CD4-positive, CD25-positive, alpha-beta regulatory T cell (primary cell): ENCODE results near the gene INSRR. TPM values are rescaled to one million over a fixed set of nuclear protein-coding genes. Genes with fewer than 3 reads are reported as not detected.

Source experiments
- ATAC-seq, 2 donors: fragments of 150-1000 bp; cut with Tn5 transposase; one replicate each; pipeline ENCODE4 v1.10.0; 2021; ENCODE audit warnings: low read depth in 2 of 2, moderate number of reproducible peaks in 2 of 2, moderate library complexity in 1 of 2
- DNase-seq, 3 donors: peaks; one replicate each; pipeline versions ENCODE4 v3.0.0 to v3.0.0-alpha.2; 2012 to 2022; ENCODE audit warnings: mixed read lengths in 1 of 3
- H3K27ac ChIP-seq: one replicate; pipeline ENCODE4 v1.7.0; 2013; ENCODE audit warnings: mild to moderate bottlenecking, low read length; ENCODE audit not compliant: insufficient read depth, poor library complexity, severe bottlenecking
- H3K27me3 ChIP-seq: one replicate; pipeline ENCODE4 v1.7.0; 2013; ENCODE audit warnings: low read length; ENCODE audit not compliant: control insufficient read depth, insufficient read depth
- H3K36me3 ChIP-seq: one replicate; pipeline ENCODE4 v1.7.0; 2013; ENCODE audit warnings: mild to moderate bottlenecking, low read length, moderate library complexity; ENCODE audit not compliant: control insufficient read depth, insufficient read depth
- H3K4me1 ChIP-seq: 2 replicates; pipeline ENCODE4 v1.7.0; 2013; ENCODE audit warnings: mild to moderate bottlenecking, low read length; ENCODE audit not compliant: insufficient read depth, control insufficient read depth, poor library complexity, severe bottlenecking
- H3K4me3 ChIP-seq: one replicate; pipeline ENCODE4 v1.7.0; 2013; ENCODE audit warnings: low read depth, mild to moderate bottlenecking, low read length, moderate library complexity
- H3K9me3 ChIP-seq, 2 experiments: 1 replicate in 1 of 2; 2 replicates in 1 of 2; pipeline ENCODE4 v1.7.0; 2013; ENCODE audit warnings: low read length in 2 of 2, mild to moderate bottlenecking in 1 of 2, moderate library complexity in 1 of 2; ENCODE audit not compliant: control insufficient read depth in 2 of 2
- H3K27ac Mint-ChIP-seq, 3 donors: one replicate each; pipeline ENCODE4 v1.8.0; 2020 to 2022; ENCODE audit warnings: mild to moderate bottlenecking in 3 of 3, mixed read lengths in 3 of 3, moderate library complexity in 2 of 3
- H3K27me3 Mint-ChIP-seq: one replicate; pipeline ENCODE4 v1.8.0; 2022; ENCODE audit warnings: mild to moderate bottlenecking, mixed read lengths
- H3K36me3 Mint-ChIP-seq: one replicate; pipeline ENCODE4 v1.8.0; 2020; ENCODE audit warnings: mixed read lengths
- H3K4me1 Mint-ChIP-seq, 4 donors: one replicate each; pipeline ENCODE4 v1.8.0; 2020 to 2022; ENCODE audit warnings: mixed read lengths in 4 of 4, mild to moderate bottlenecking in 1 of 4
- H3K4me3 Mint-ChIP-seq, 4 donors: one replicate each; pipeline ENCODE4 v1.8.0; 2020 to 2022; ENCODE audit warnings: mild to moderate bottlenecking in 4 of 4, mixed read lengths in 4 of 4, moderate library complexity in 3 of 4
- H3K9me3 Mint-ChIP-seq, 7 donors: one replicate each; pipeline ENCODE4 v1.8.0; 2020 to 2022; ENCODE audit warnings: mixed read lengths in 7 of 7, mild to moderate bottlenecking in 3 of 7, moderate library complexity in 2 of 7
- polyA plus RNA-seq, 4 donors: library from polyadenylated mRNA; unstranded; fragments of 300-500 nt; fragmentation: Illumina TruSeq; gene quantifications; one replicate each; pipeline ENCODE4 v1.2.3, GENCODE V29; 2021
- total RNA-seq: library from RNA; stranded (reverse); gene quantifications from one replicate; pipeline ENCODE4 v1.2.3, GENCODE V29; 2022

Gene INSRR
- total and polyA plus RNA-seq, 5 donors from 2014 or later: 0.07 TPM; not detected in 4

DNA sequence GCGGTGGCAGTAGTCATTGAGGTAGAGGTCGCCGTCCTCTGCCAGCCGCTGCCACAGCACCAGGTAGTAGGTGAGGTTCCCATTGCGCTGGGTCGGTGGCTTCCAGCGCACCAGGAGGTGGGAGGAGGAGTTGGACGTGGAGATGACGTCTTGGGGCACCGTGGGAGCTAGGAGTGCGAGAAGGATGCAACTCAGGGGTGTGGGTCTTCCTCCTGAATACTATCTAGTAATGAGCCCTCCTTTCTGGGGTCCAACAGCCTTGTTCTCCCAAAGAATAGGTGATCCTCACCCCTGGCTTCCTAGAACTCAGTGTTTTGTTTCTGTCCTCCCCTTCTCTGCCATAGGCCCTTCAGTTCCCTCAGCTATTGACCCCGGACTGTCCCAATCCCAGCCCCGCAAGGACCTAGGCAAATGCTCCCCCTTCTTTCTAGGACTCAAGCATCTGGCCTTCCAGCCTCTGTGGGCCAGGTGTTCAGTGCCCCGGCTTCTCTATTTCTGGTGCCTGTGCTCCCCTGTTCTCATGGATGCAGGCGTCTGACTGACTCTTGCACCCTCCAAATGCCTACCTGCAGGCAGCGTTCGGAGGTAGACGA is 12.9 kb downstream of the INSRR start:
- Mint-ChIP-seq H3K27ac (no peak overlapping the region), H3K4me3 (peak overlapping the region in 1 of 4 donors; percentile 21), H3K9me3 (no peaks in the 10 kb centered on the region), H3K27me3 (peaks cover 38% of the 10 kb centered on the region), H3K36me3 (no peaks in the 10 kb centered on the region), H3K4me1 (peaks cover 4 to 40% (median 8%) of the 10 kb centered on the region in 4 donors)
- Histone ChIP-seq H3K4me1 (peaks cover 19% of the 10 kb centered on the region), H3K4me3 (no peak overlapping the region), H3K36me3 (no peaks in the 10 kb centered on the region), H3K27ac (no peak overlapping the region), H3K27me3 (peaks cover 21% of the 10 kb centered on the region), H3K9me3 (no peaks in the 10 kb centered on the region)
- ATAC-seq: no peak
- DNase-seq: no peak

DNA sequence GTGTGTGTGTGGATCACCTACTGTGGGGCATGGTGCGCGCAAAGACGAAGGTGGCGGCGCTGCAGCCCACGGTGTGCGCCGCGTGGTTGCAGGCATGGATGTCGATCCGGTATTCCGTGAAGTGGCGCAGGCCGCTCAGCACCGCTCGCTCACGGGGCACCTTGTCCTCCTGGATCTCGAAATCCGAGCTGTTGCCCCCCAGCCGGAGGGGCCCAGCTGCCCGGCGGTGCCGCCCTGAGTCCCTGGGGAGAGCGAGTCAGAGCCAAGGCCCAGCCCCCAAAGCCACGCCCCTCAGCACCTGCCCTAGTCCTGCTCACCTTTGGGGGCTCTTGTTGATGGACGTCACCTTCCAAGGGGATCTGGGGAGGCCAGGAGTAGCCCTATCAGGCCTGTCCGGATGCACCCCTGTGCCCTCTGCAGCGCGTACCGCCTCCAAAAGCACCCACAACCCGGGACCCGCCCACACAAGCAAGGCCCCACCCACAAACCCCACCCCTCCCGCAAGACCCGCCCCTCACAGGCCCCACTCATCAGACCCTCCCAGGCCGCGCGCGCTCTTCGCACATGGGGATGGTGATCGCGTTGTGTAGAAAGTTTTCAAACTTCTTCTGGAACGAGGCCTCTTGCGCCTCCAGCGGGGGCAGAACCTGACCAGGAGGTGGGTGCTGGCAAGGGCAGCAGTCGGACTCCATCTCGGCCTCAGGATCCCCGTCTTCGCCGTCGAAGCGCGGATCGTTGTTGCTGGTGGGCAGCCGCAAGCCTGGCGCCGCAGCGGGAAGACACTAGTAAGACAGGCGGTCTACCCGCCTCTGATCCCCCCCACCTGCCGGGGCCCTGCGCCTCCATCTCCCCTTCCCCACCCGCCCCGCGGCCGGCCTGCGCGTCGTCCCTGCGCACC is 13.6 kb downstream of the INSRR start:
- DNase-seq (peak in 2 of 3 donors; percentile 27 to 42), ATAC-seq (no peak)
- peaks cover 4 to 40% (median 8%) of the 10 kb centered on the region in 4 donors for H3K4me1 Mint-ChIP-seq
- peak overlapping the region in 1 of 3 donors; percentile 67 for H3K27ac Mint-ChIP-seq
- H3K36me3 ChIP-seq: no peaks in the 10 kb centered on the region
- H3K4me3 ChIP-seq: no peak overlapping the region
- peaks cover 21% of the 10 kb centered on the region for H3K27me3 ChIP-seq
- peaks cover 19% of the 10 kb centered on the region for H3K4me1 ChIP-seq
- peak overlapping the region in 2 of 4 donors; percentile 46 to 72 for H3K4me3 Mint-ChIP-seq
- H3K9me3 ChIP-seq: no peaks in the 10 kb centered on the region
- H3K27ac ChIP-seq: no peak overlapping the region
- peaks cover 38% of the 10 kb centered on the region for H3K27me3 Mint-ChIP-seq
- no peaks in the 10 kb centered on the region for H3K36me3 Mint-ChIP-seq
- H3K9me3 Mint-ChIP-seq: no peaks in the 10 kb centered on the region

DNA sequence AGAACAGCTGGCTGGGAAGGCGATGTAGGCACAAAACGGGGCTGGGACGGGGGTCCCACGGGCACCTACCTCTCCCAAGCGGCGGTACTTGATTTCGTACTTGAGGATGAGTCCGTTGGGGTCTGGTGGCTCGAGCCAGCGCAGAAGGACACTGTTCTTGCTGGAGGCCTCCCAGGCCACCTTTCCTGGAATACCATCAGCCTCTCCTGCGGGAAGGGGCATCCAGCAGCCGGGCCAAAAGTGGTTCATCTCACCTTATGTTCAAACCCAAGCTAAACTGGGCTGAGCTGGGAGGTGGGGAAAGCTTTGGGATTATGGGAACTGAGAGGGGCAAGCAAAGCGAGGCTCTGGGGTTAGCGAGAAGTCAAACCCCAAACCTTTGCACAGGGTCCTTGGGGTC is 14.3 kb downstream of the INSRR start:
- no peaks in the 10 kb centered on the region for H3K36me3 Mint-ChIP-seq
- no peaks in the 10 kb centered on the region for H3K36me3 ChIP-seq
- H3K9me3 Mint-ChIP-seq: no peaks in the 10 kb centered on the region
- no peak overlapping the region for H3K27ac ChIP-seq
- no peak overlapping the region for H3K27ac Mint-ChIP-seq
- peaks cover 19% of the 10 kb centered on the region for H3K4me1 ChIP-seq
- H3K27me3 Mint-ChIP-seq: peaks cover 38% of the 10 kb centered on the region
- peak overlapping the region in 1 of 4 donors; percentile 69 for H3K4me3 Mint-ChIP-seq
- no peaks in the 10 kb centered on the region for H3K9me3 ChIP-seq
- peaks cover 4 to 40% (median 8%) of the 10 kb centered on the region in 4 donors for H3K4me1 Mint-ChIP-seq
- H3K27me3 ChIP-seq: peaks cover 21% of the 10 kb centered on the region
- DNase-seq: no peak
- no peak overlapping the region for H3K4me3 ChIP-seq
- ATAC-seq: no peak

DNA sequence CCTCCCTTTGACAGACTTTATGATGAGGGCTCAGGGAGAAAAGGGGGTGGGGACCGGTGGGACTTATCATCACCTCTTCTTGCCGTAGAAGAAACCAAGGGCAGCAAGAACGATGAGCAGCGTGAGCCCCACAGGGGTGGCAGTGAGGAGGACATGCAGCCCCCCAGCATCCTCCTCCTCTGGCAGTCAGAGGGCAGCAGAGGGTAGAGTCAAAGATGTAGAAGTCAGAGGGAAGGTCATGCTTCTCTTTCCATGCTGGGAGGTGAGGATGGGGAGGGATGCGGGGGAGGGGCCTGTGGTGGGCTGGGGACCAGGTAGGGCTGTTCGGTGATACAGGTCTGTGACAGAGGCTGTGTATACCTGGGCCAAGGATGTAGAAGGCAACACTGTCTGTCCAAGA is 14.8 kb downstream of the INSRR start:
- H3K36me3 Mint-ChIP-seq: no peaks in the 10 kb centered on the region
- no peaks in the 10 kb centered on the region for H3K9me3 Mint-ChIP-seq
- H3K27me3 ChIP-seq: peaks cover 21% of the 10 kb centered on the region
- H3K9me3 ChIP-seq: no peaks in the 10 kb centered on the region
- peaks cover 2 to 38% (median 8%) of the 10 kb centered on the region in 4 donors for H3K4me1 Mint-ChIP-seq
- ATAC-seq (no peak), DNase-seq (no peak)
- no peaks in the 10 kb centered on the region for H3K36me3 ChIP-seq
- H3K27me3 Mint-ChIP-seq: peaks cover 38% of the 10 kb centered on the region
- no peak overlapping the region for H3K27ac ChIP-seq
- H3K4me1 ChIP-seq: peaks cover 18% of the 10 kb centered on the region
- H3K27ac Mint-ChIP-seq: no peak overlapping the region
- H3K4me3 ChIP-seq: no peak overlapping the region
- H3K4me3 Mint-ChIP-seq: peak overlapping the region in 2 of 4 donors; percentile 27 to 35

DNA sequence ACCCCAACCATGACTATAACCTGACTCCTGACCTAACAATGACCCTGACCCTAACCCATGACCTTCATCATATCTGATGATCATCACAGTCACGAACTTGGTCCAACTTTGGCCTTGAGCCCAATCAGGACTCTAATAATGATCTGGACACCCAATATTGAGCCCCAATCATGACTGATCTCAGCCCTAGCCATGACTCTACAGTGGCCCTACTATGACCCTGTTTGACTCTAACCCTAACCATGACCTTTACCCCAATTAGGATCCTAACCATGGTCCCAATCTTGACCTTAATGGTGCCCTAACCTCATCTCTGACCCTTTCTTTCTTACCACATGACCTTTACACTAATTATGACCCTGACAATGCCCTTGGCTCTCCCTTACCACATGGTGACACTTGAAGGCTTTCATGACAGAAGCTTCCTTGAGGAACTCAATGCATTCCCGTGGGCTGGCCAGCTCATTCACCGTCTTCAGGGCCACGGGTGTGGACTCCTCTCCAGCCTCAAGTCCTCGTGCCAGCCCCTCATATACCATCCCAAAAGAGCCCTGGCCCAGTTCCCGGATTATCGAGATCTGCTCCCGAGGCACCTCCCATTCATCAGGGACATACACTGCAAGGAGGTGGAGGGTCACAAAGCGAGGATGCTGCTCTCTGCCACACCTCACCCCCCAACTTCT is 16.2 kb downstream of the INSRR start:
- peak overlapping the region in 1 of 4 donors; percentile 13 for H3K4me3 Mint-ChIP-seq
- H3K36me3 ChIP-seq: no peaks in the 10 kb centered on the region
- no peaks in the 10 kb centered on the region for H3K9me3 Mint-ChIP-seq
- peaks cover 38% of the 10 kb centered on the region for H3K27me3 Mint-ChIP-seq
- H3K4me1 ChIP-seq: peaks cover 7% of the 10 kb centered on the region
- H3K4me3 ChIP-seq: no peak overlapping the region
- no peak overlapping the region for H3K27ac ChIP-seq
- no peaks in the 10 kb centered on the region for H3K9me3 ChIP-seq
- ATAC-seq (no peak), DNase-seq (no peak)
- no peaks in the 10 kb centered on the region for H3K36me3 Mint-ChIP-seq
- H3K27ac Mint-ChIP-seq: peak overlapping the region in 1 of 3 donors; percentile 5
- H3K4me1 Mint-ChIP-seq: peaks cover 0 to 29% (median 6%) of the 10 kb centered on the region in 4 donors
- H3K27me3 ChIP-seq: peaks cover 17% of the 10 kb centered on the region

DNA sequence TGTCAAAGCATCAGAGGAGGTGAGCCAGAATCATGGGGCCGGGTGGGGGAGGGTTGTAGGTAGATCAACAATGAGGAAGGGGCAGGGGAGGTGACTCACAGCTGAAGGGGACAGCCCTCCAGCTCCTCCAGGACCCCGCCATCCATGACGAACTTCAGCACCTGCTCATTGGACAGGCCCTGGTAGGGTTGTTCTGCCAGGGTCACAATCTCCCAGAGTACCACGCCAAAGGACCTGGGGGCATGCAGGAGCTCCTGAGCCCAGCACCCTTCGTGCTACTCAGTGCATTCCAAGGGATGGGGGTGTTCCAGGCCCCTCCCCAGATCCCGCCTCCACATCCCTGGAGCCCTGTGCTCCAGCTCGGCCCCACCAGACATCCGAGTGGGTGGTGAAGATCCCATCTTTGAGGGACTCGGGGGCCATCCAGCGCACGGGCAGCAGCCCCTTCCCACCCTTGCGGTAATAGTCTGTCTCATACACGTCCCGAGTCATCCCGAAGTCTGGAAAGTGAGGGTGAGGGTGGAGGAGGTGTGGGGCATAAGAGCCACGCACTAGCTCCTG is 17.5 kb downstream of the INSRR start:
- Histone ChIP-seq H3K27ac (no peak overlapping the region), H3K27me3 (peaks cover 12% of the 10 kb centered on the region), H3K4me3 (no peak overlapping the region), H3K4me1 (peaks cover 16% of the 10 kb centered on the region), H3K9me3 (no peaks in the 10 kb centered on the region), H3K36me3 (no peaks in the 10 kb centered on the region)
- H3K27me3 Mint-ChIP-seq: peaks cover 29% of the 10 kb centered on the region
- H3K4me3 Mint-ChIP-seq: no peak overlapping the region
- H3K36me3 Mint-ChIP-seq: no peaks in the 10 kb centered on the region
- H3K4me1 Mint-ChIP-seq: peaks cover 0 to 35% (median 6%) of the 10 kb centered on the region in 4 donors
- no peak for ATAC-seq
- DNase-seq: no peak
- H3K9me3 Mint-ChIP-seq: no peaks in the 10 kb centered on the region
- no peak overlapping the region for H3K27ac Mint-ChIP-seq

DNA sequence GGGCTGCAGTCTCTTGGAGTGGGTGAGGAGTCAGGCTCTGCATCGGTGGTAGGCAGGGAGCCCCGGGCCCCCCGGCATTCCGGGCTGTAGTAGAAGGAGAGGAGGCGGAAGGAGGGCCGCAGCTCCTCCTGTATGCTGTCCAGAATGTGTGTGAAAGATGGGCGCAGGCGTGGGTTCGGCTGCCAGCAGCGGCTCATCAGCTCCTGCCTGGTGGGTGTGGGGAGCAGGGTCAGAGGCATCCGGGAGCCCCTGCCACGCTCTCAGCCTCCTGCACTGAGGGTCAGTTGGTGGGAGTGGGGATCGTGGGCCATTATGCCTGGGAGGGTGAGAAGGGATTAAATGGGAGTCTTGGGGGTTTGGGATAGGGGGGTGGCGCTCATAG is 18.0 kb downstream of the INSRR start:
- no peaks in the 10 kb centered on the region for H3K36me3 ChIP-seq
- H3K4me1 ChIP-seq: peaks cover 21% of the 10 kb centered on the region
- peaks cover 9% of the 10 kb centered on the region for H3K27me3 ChIP-seq
- Mint-ChIP-seq H3K27ac (no peak overlapping the region), H3K36me3 (no peaks in the 10 kb centered on the region), H3K4me1 (peaks cover 4 to 36% (median 10%) of the 10 kb centered on the region in 4 donors), H3K27me3 (peaks cover 24% of the 10 kb centered on the region), H3K9me3 (no peaks in the 10 kb centered on the region), H3K4me3 (no peak overlapping the region)
- no peak overlapping the region for H3K4me3 ChIP-seq
- no peaks in the 10 kb centered on the region for H3K9me3 ChIP-seq
- no peak overlapping the region for H3K27ac ChIP-seq
- ATAC-seq (no peak), DNase-seq (no peak)
